Measurements from ENCODE around the gene TWIST2. TPM values are rescaled to one million over a fixed set of nuclear protein-coding genes. Genes with fewer than 3 reads are reported as not detected.
A peak's percentile ranks its signal among the peaks of the same experiment; 100 is the strongest.

TWIST2 gene
- total RNA-seq, 1 donor: 9.4 TPM

GRCh38 chr2:238894226-238894949 lies 46.5 kb downstream of the TWIST2 start:
- DNase-seq (ENCODE audit: insufficient read length, low spot score, missing footprints): no peak
- no peak overlapping the region for H2AFZ ChIP-seq (ENCODE audit: low read length)
- H3K36me3 ChIP-seq (ENCODE audit: insufficient read depth, low read length): no peaks in the 10 kb centered on the region
- no peak for TF ChIP-seq CTCF (IDR thresholded peaks at IDR 0.05; ENCODE audit: extremely low read depth, low read depth, low read length)
- no peaks in the 10 kb centered on the region for H3K9me3 ChIP-seq (ENCODE audit: low read depth, low read length)
- H3K27me3 ChIP-seq (ENCODE audit: insufficient read depth, low read length): no peaks in the 10 kb centered on the region
- peaks cover 10% of the 10 kb centered on the region for H4K20me1 ChIP-seq (ENCODE audit: insufficient read depth, low read length)
- H3K4me1 ChIP-seq (ENCODE audit: insufficient read depth, low read length): peaks cover 13% of the 10 kb centered on the region
- H3K4me2 ChIP-seq (ENCODE audit: insufficient read depth, low read length): no peak overlapping the region
- H3K27ac ChIP-seq (ENCODE audit: low read depth, low read length): no peak overlapping the region
- H3K79me2 ChIP-seq (ENCODE audit: insufficient read depth, low read length): peaks cover 3% of the 10 kb centered on the region
- H3K4me3 ChIP-seq (ENCODE audit: insufficient read depth, low read length): no peak overlapping the region

GRCh38 chr2:238894950-238895298 lies 47.0 kb downstream of the TWIST2 start:
- no peak for TF ChIP-seq CTCF (IDR thresholded peaks at IDR 0.05; ENCODE audit: extremely low read depth, low read depth, low read length)
- Histone ChIP-seq H2AFZ (ENCODE audit: low read length) (no peak overlapping the region), H4K20me1 (ENCODE audit: insufficient read depth, low read length) (peaks cover 10% of the 10 kb centered on the region), H3K4me2 (ENCODE audit: insufficient read depth, low read length) (no peak overlapping the region), H3K79me2 (ENCODE audit: insufficient read depth, low read length) (peaks cover 3% of the 10 kb centered on the region), H3K27me3 (ENCODE audit: insufficient read depth, low read length) (no peaks in the 10 kb centered on the region), H3K4me3 (ENCODE audit: insufficient read depth, low read length) (no peak overlapping the region), H3K36me3 (ENCODE audit: insufficient read depth, low read length) (no peaks in the 10 kb centered on the region), H3K4me1 (ENCODE audit: insufficient read depth, low read length) (peaks cover 13% of the 10 kb centered on the region), H3K27ac (ENCODE audit: low read depth, low read length) (no peak overlapping the region), H3K9me3 (ENCODE audit: low read depth, low read length) (no peaks in the 10 kb centered on the region)
- DNase-seq (ENCODE audit: insufficient read length, low spot score, missing footprints): no peak

- H3K9me3 ChIP-seq (ENCODE audit: low read depth, low read length): no peaks in the 10 kb centered on the region
- H3K79me2 ChIP-seq (ENCODE audit: insufficient read depth, low read length): peaks cover 3% of the 10 kb centered on the region
- no peak for DNase-seq (ENCODE audit: insufficient read length, low spot score, missing footprints)
- peak overlapping the region; percentile 41 for H3K4me2 ChIP-seq (ENCODE audit: insufficient read depth, low read length)
- TF ChIP-seq CTCF (IDR thresholded peaks at IDR 0.05; ENCODE audit: extremely low read depth, low read depth, low read length): no peak
- H3K4me3 ChIP-seq (ENCODE audit: insufficient read depth, low read length): peak overlapping the region; percentile 47
- H2AFZ ChIP-seq (ENCODE audit: low read length): peak overlapping the region; percentile 20
- peaks cover 13% of the 10 kb centered on the region for H4K20me1 ChIP-seq (ENCODE audit: insufficient read depth, low read length)
- peaks cover 13% of the 10 kb centered on the region for H3K4me1 ChIP-seq (ENCODE audit: insufficient read depth, low read length)
- no peaks in the 10 kb centered on the region for H3K36me3 ChIP-seq (ENCODE audit: insufficient read depth, low read length)
- no peaks in the 10 kb centered on the region for H3K27me3 ChIP-seq (ENCODE audit: insufficient read depth, low read length)
- peak overlapping the region; percentile 59 for H3K27ac ChIP-seq (ENCODE audit: low read depth, low read length)
These were observed 47.5 kb downstream of the TWIST2 start for GRCh38 chr2:238895361-238895882.

GRCh38 chr2:238895891-238896600 lies 48.2 kb downstream of the TWIST2 start:
- peak overlapping the region; percentile 59 for H3K27ac ChIP-seq (ENCODE audit: low read depth, low read length)
- H2AFZ ChIP-seq (ENCODE audit: low read length): peak overlapping the region; percentile 20
- H3K79me2 ChIP-seq (ENCODE audit: insufficient read depth, low read length): peaks cover 3% of the 10 kb centered on the region
- H3K9me3 ChIP-seq (ENCODE audit: low read depth, low read length): no peaks in the 10 kb centered on the region
- H3K4me3 ChIP-seq (ENCODE audit: insufficient read depth, low read length): peak overlapping the region; percentile 47
- H3K36me3 ChIP-seq (ENCODE audit: insufficient read depth, low read length): no peaks in the 10 kb centered on the region
- H3K4me1 ChIP-seq (ENCODE audit: insufficient read depth, low read length): peaks cover 13% of the 10 kb centered on the region
- H3K4me2 ChIP-seq (ENCODE audit: insufficient read depth, low read length): peak overlapping the region; percentile 41
- TF ChIP-seq CTCF (IDR thresholded peaks at IDR 0.05; ENCODE audit: extremely low read depth, low read depth, low read length): no peak
- H4K20me1 ChIP-seq (ENCODE audit: insufficient read depth, low read length): peaks cover 13% of the 10 kb centered on the region
- peak; percentile 98 for DNase-seq (ENCODE audit: insufficient read length, low spot score, missing footprints)
- no peaks in the 10 kb centered on the region for H3K27me3 ChIP-seq (ENCODE audit: insufficient read depth, low read length)
